Mesenchymal stem cell (in vitro differentiated cells and primary cell): ENCODE data around the gene FRRS1L.

Source experiments
- DNase-seq: peaks from one replicate; pipeline ENCODE4 v3.0.0-alpha.2; 2013
- H2AFZ ChIP-seq: one replicate; pipeline ENCODE4 v1.6.1; 2013; ENCODE audit warnings: low read depth, mild to moderate bottlenecking, control low read depth, inconsistent platforms, low read length, moderate library complexity
- H2AK5ac ChIP-seq: 2 replicates; pipeline ENCODE4 v1.6.1; 2013; ENCODE audit warnings: low read length, moderate library complexity, mild to moderate bottlenecking, inconsistent platforms; ENCODE audit not compliant: severe bottlenecking
- H2BK120ac ChIP-seq: one replicate; pipeline ENCODE4 v1.6.1; 2013; ENCODE audit warnings: low read depth, mild to moderate bottlenecking, inconsistent platforms, low read length, moderate library complexity
- H2BK12ac ChIP-seq, 2 experiments: one replicate each; pipeline ENCODE4 v1.6.1; 2013; ENCODE audit warnings: inconsistent platforms in 2 of 2, low read length in 2 of 2, mild to moderate bottlenecking in 2 of 2, moderate library complexity in 2 of 2, control low read depth in 1 of 2
- H2BK15ac ChIP-seq: one replicate; pipeline ENCODE4 v1.6.1; 2013; ENCODE audit warnings: mild to moderate bottlenecking, low read depth, inconsistent platforms; ENCODE audit not compliant: poor library complexity, severe bottlenecking
- H2BK5ac ChIP-seq: 2 replicates; pipeline ENCODE4 v1.6.1; 2013; ENCODE audit warnings: low read depth, mild to moderate bottlenecking, low read length, control low read depth, inconsistent platforms; ENCODE audit not compliant: poor library complexity, severe bottlenecking
- H3K14ac ChIP-seq, 2 experiments: one replicate each; pipeline ENCODE4 v1.6.1; 2013; ENCODE audit warnings: inconsistent platforms in 2 of 2, low read length in 2 of 2, control low read depth in 1 of 2, mild to moderate bottlenecking in 1 of 2, moderate library complexity in 1 of 2
- H3K18ac ChIP-seq, 2 experiments: one replicate each; pipeline ENCODE4 v1.6.1; 2013; ENCODE audit warnings: inconsistent platforms in 2 of 2, low read length in 2 of 2, control low read depth in 1 of 2, low read depth in 1 of 2, mild to moderate bottlenecking in 1 of 2
- H3K23ac ChIP-seq, 2 experiments: one replicate each; pipeline ENCODE4 v1.6.1; 2013; ENCODE audit warnings: inconsistent platforms in 2 of 2, low read length in 2 of 2, mild to moderate bottlenecking in 2 of 2, moderate library complexity in 2 of 2, control low read depth in 1 of 2
- H3K27ac ChIP-seq: 2 replicates; pipeline ENCODE4 v1.5.1; 2013; ENCODE audit warnings: mild to moderate bottlenecking, moderate library complexity, low read length, control low read depth, inconsistent platforms; ENCODE audit not compliant: poor library complexity, severe bottlenecking
- H3K27me3 ChIP-seq, 2 experiments: 2 replicates each; pipeline versions ENCODE4 v1.6.1 to v1.7.0; 2013; ENCODE audit warnings: low read length in 2 of 2, mild to moderate bottlenecking in 2 of 2, moderate library complexity in 2 of 2, control low read depth in 1 of 2, inconsistent platforms in 1 of 2; ENCODE audit not compliant: control insufficient read depth in 1 of 2, insufficient read depth in 1 of 2
- H3K36me3 ChIP-seq, 2 experiments: 2 replicates each; pipeline versions ENCODE4 v1.6.1 to v1.7.0; 2013; ENCODE audit warnings: low read length in 2 of 2, control low read depth in 1 of 2, inconsistent platforms in 1 of 2, low read depth in 1 of 2, mild to moderate bottlenecking in 1 of 2; ENCODE audit not compliant: insufficient read depth in 2 of 2, control insufficient read depth in 1 of 2
- H3K4ac ChIP-seq, 2 experiments: one replicate each; pipeline ENCODE4 v1.6.1; 2013; ENCODE audit warnings: inconsistent platforms in 2 of 2, low read length in 2 of 2, mild to moderate bottlenecking in 2 of 2, moderate library complexity in 2 of 2, control low read depth in 1 of 2, low read depth in 1 of 2
- H3K4me1 ChIP-seq: 2 replicates; pipeline ENCODE4 v1.6.1; 2013; ENCODE audit warnings: low read depth, low read length, control low read depth; ENCODE audit not compliant: control insufficient read depth, insufficient read depth
- H3K4me2 ChIP-seq: 2 replicates; pipeline ENCODE4 v1.6.1; 2013; ENCODE audit warnings: low read length, mild to moderate bottlenecking, inconsistent platforms; ENCODE audit not compliant: poor library complexity, severe bottlenecking
- H3K4me3 ChIP-seq, 2 experiments: 2 replicates each; pipeline versions ENCODE4 v1.5.1 to v1.7.0; 2013; ENCODE audit warnings: low read length in 2 of 2, mild to moderate bottlenecking in 2 of 2, control low read depth in 1 of 2, low read depth in 1 of 2; ENCODE audit not compliant: insufficient read depth in 1 of 2
- H3K79me1 ChIP-seq: replicated peaks from 2 replicates; pipeline ENCODE4 v1.6.1; 2013; ENCODE audit warnings: mild to moderate bottlenecking, control low read depth, low read length, inconsistent platforms; ENCODE audit not compliant: poor library complexity, severe bottlenecking
- H3K9ac ChIP-seq: 2 replicates; pipeline ENCODE4 v1.7.0; 2013; ENCODE audit warnings: mild to moderate bottlenecking, low read length, moderate library complexity
- H3K9me3 ChIP-seq: 2 replicates; pipeline ENCODE4 v1.7.0; 2013; ENCODE audit warnings: mild to moderate bottlenecking, low read length; ENCODE audit not compliant: control insufficient read depth
- H4K8ac ChIP-seq: one replicate; pipeline ENCODE4 v1.6.1; 2013; ENCODE audit warnings: inconsistent platforms, mild to moderate bottlenecking, low read length, moderate library complexity
- H4K91ac ChIP-seq: one replicate; pipeline ENCODE4 v1.6.1; 2013; ENCODE audit warnings: mild to moderate bottlenecking, low read length, inconsistent platforms
- WGBS: methylation state at CpG from one replicate; pipeline ENCODE4 v1.1.7; 2013; ENCODE audit warnings: mixed read lengths; 5-methylcytosine and 5-hydroxymethylcytosine counted together

The FRRS1L gene

GRCh38 chr9:109113892-109114609, 53.0 kb downstream of the FRRS1L start:
- H3K4ac ChIP-seq, result no peak overlapping the region
- peak overlapping the region; percentile 14 for H3K9ac ChIP-seq
- H2AFZ ChIP-seq, result no peak overlapping the region
- no peak overlapping the region for H2BK15ac ChIP-seq
- H3K4me1 ChIP-seq, result peaks cover 8% of the 10 kb centered on the region
- no peak overlapping the region for H3K18ac ChIP-seq
- H2BK5ac ChIP-seq, result no peak overlapping the region
- H3K27ac ChIP-seq, result peak overlapping the region; percentile 74
- no peaks in the 10 kb centered on the region for H3K9me3 ChIP-seq
- no peak overlapping the region for H2BK12ac ChIP-seq
- no peak overlapping the region for H2BK120ac ChIP-seq
- peak overlapping the region; percentile 6 for H2AK5ac ChIP-seq
- no peak overlapping the region for H3K23ac ChIP-seq
- no peak overlapping the region for H4K8ac ChIP-seq
- H3K4me2 ChIP-seq, result no peak overlapping the region
- no peaks in the 10 kb centered on the region for H3K27me3 ChIP-seq
- no peak overlapping the region for H3K4me3 ChIP-seq
- no peak overlapping the region for H4K91ac ChIP-seq
- DNase-seq, result peak; percentile 14
- 88% methylated on average over 12 of the region's 12 CpGs for WGBS
- no peaks in the 10 kb centered on the region for H3K36me3 ChIP-seq
- H3K14ac ChIP-seq, result no peak overlapping the region
- no peaks in the 10 kb centered on the region for H3K79me1 ChIP-seq

GRCh38 chr9:109113254-109113653, 53.8 kb downstream of the FRRS1L start:
- no peaks in the 10 kb centered on the region for H3K36me3 ChIP-seq
- no peak overlapping the region for H2AFZ ChIP-seq
- no peak overlapping the region for H3K23ac ChIP-seq
- no peak overlapping the region for H3K14ac ChIP-seq
- H3K4me3 ChIP-seq, result no peak overlapping the region
- H3K18ac ChIP-seq, result no peak overlapping the region
- no peak for DNase-seq
- no peak overlapping the region for H2BK12ac ChIP-seq
- no peaks in the 10 kb centered on the region for H3K27me3 ChIP-seq
- H2BK120ac ChIP-seq, result no peak overlapping the region
- no peaks in the 10 kb centered on the region for H3K9me3 ChIP-seq
- H3K4me2 ChIP-seq, result no peak overlapping the region
- no peak overlapping the region for H2BK15ac ChIP-seq
- no peak overlapping the region for H3K9ac ChIP-seq
- no peak overlapping the region for H2AK5ac ChIP-seq
- WGBS, result 82% methylated on average over 2 of the region's 3 CpGs
- H3K4me1 ChIP-seq, result peaks cover 6% of the 10 kb centered on the region
- no peak overlapping the region for H4K8ac ChIP-seq
- no peak overlapping the region for H3K27ac ChIP-seq
- H3K4ac ChIP-seq, result no peak overlapping the region
- no peaks in the 10 kb centered on the region for H3K79me1 ChIP-seq
- no peak overlapping the region for H2BK5ac ChIP-seq
- no peak overlapping the region for H4K91ac ChIP-seq

- peak overlapping the region; percentile 85 for H3K9ac ChIP-seq
- peaks cover 1 to 4% of the 10 kb centered on the region in 2 experiments for H3K36me3 ChIP-seq
- no peak overlapping the region for H2BK12ac ChIP-seq
- H3K27me3 ChIP-seq, result no peaks in the 10 kb centered on the region
- H2AK5ac ChIP-seq, result no peak overlapping the region
- no peak overlapping the region for H4K91ac ChIP-seq
- peak overlapping the region in 1 of 2 experiments; percentile 58 for H3K4me3 ChIP-seq
- H2BK5ac ChIP-seq, result no peak overlapping the region
- 19% methylated on average over 3 of the region's 5 CpGs for WGBS
- no peak overlapping the region for H3K18ac ChIP-seq
- peak overlapping the region; percentile 62 for H3K27ac ChIP-seq
- peak; percentile 82 for DNase-seq
- H3K23ac ChIP-seq, result no peak overlapping the region
- H2BK120ac ChIP-seq, result no peak overlapping the region
- no peaks in the 10 kb centered on the region for H3K79me1 ChIP-seq
- no peak overlapping the region for H4K8ac ChIP-seq
- no peak overlapping the region for H3K4me2 ChIP-seq
- no peak overlapping the region for H3K14ac ChIP-seq
- no peak overlapping the region for H2AFZ ChIP-seq
- no peaks in the 10 kb centered on the region for H3K9me3 ChIP-seq
- no peak overlapping the region for H3K4ac ChIP-seq
- peaks cover 7% of the 10 kb centered on the region for H3K4me1 ChIP-seq
- H2BK15ac ChIP-seq, result no peak overlapping the region
Observed at GRCh38 chr9:109110329-109111021, 56.6 kb downstream of the FRRS1L start.

GRCh38 chr9:109109967-109110328, 57.1 kb downstream of the FRRS1L start:
- Histone ChIP-seq H3K9ac (peak overlapping the region; percentile 85), H3K14ac (no peak overlapping the region), H2BK120ac (no peak overlapping the region), H3K4me2 (no peak overlapping the region), H3K4me3 (peak overlapping the region in 1 of 2 experiments; percentile 58), H3K18ac (no peak overlapping the region), H2AFZ (no peak overlapping the region), H3K4ac (no peak overlapping the region), H3K36me3 (peaks cover 4 to 7% of the 10 kb centered on the region in 2 experiments), H3K79me1 (no peaks in the 10 kb centered on the region), H3K4me1 (peaks cover 6% of the 10 kb centered on the region), H3K27me3 (no peaks in the 10 kb centered on the region), H3K23ac (no peak overlapping the region), H4K91ac (no peak overlapping the region), H3K9me3 (no peaks in the 10 kb centered on the region), H2BK12ac (no peak overlapping the region), H2AK5ac (no peak overlapping the region), H3K27ac (peak overlapping the region; percentile 62), H2BK5ac (no peak overlapping the region), H2BK15ac (no peak overlapping the region), H4K8ac (no peak overlapping the region)
- DNase-seq, result peak; percentile 36
